Activated B cell treated with CpG ODN at 0.5 μM for 24 hours (primary cell): Measurements from ENCODE around the gene TWF2. TPM values are rescaled to one million over a fixed set of nuclear protein-coding genes. Genes with fewer than 3 reads are reported as not detected.
A peak's percentile ranks its signal among the peaks of the same experiment; 100 is the strongest.

Experiments
- ATAC-seq: fragments of 200-7000 bp; cut with Tn5 transposase; one replicate; pipeline ENCODE4 v1.10.0; 2021; ENCODE audit warnings: low read depth, mild to moderate bottlenecking, moderate library complexity
- CTCF ChIA-PET: fragments of 350-600 bp; sonication (Branson Sonifier 250); formaldehyde crosslinking; loops from one replicate; lab custom pipeline; 2021; ENCODE audit warnings: antibody characterized with exemption; lab: Charles Lee
- POLR2A ChIA-PET: fragments of 350-600 bp; sonication (Branson Sonifier 250); formaldehyde crosslinking; loops from one replicate; lab custom pipeline; 2021; ENCODE audit warnings: antibody characterized with exemption; lab: Charles Lee
- DNase-seq: peaks from one replicate; pipeline ENCODE4 v3.0.0; 2022
- H3K27ac Mint-ChIP-seq: one replicate; pipeline ENCODE4 v1.8.0; 2020; ENCODE audit warnings: mixed read lengths
- H3K27me3 Mint-ChIP-seq: one replicate; pipeline ENCODE4 v1.8.0; 2021; ENCODE audit warnings: mixed read lengths
- H3K36me3 Mint-ChIP-seq: one replicate; pipeline ENCODE4 v1.8.0; 2021; ENCODE audit warnings: low read depth, mixed read lengths
- H3K4me1 Mint-ChIP-seq: one replicate; pipeline ENCODE4 v1.8.0; 2021; ENCODE audit warnings: mixed read lengths
- H3K4me3 Mint-ChIP-seq: one replicate; pipeline ENCODE4 v1.8.0; 2020; ENCODE audit warnings: mild to moderate bottlenecking, mixed read lengths
- H3K9me3 Mint-ChIP-seq: one replicate; pipeline ENCODE4 v1.8.0; 2020; ENCODE audit warnings: mixed read lengths
- CTCF ChIP-seq: fragments of 200-600 bp; IDR thresholded peaks from one replicate; pipeline ENCODE4 v1.8.0; 2022; ENCODE audit warnings: antibody characterized with exemption, mild to moderate bottlenecking
- intact Hi-C: fragments of 100-400 bp; cut with micrococcal nuclease; formaldehyde crosslinking; loops from one replicate; pipeline ENCODE4 v1.15.1; 2024
- total RNA-seq: library from RNA; stranded (reverse); gene quantifications from 2 replicates; pipeline ENCODE4 v1.2.3, GENCODE V29; 2022

Gene TWF2
- total RNA-seq, 1 donor from 2014 or later: 74.1 TPM

DNA sequence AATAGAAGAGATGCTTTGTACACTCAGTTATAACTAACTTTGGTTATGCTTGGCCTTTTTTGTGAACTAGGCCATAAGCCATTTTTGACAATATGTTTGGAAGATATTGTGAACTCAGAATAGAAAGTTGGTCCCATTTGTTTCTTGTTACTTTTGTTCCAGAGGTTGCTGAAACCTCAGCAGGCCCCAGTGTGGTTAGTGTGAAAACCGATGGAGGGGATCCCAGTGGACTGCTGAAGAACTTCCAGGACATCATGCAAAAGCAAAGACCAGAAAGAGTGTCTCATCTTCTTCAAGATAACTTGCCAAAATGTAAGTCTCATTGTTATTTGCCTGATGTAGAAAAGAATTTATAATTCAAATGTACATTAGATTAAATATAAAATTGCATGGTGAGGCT is 35.3 kb downstream of the TWF2 start:
- Mint-ChIP-seq H3K27ac (no peak overlapping the region), H3K4me1 (peaks cover 25% of the 10 kb centered on the region), H3K4me3 (no peak overlapping the region), H3K9me3 (no peaks in the 10 kb centered on the region), H3K36me3 (peaks cover 85% of the 10 kb centered on the region), H3K27me3 (no peaks in the 10 kb centered on the region)
- DNase-seq (no peak), ATAC-seq (no peak)
- intact Hi-C loops: no loop called here
- TF ChIP-seq CTCF: no peak
- ChIA-PET CTCF (no interaction called here), POLR2A (no interaction called here)

- no peak for ATAC-seq
- Mint-ChIP-seq H3K4me1 (peaks cover 32% of the 10 kb centered on the region), H3K9me3 (no peaks in the 10 kb centered on the region), H3K4me3 (no peak overlapping the region), H3K36me3 (peaks cover 78% of the 10 kb centered on the region), H3K27me3 (no peaks in the 10 kb centered on the region), H3K27ac (no peak overlapping the region)
- ChIA-PET CTCF (no interaction called here), POLR2A (no interaction called here)
- no peak for TF ChIP-seq CTCF
- DNase-seq: no peak
- intact Hi-C loops: no loop called here
Observed at GRCh38 chr3:52202384-52203077, 36.4 kb downstream of the TWF2 start.

DNA sequence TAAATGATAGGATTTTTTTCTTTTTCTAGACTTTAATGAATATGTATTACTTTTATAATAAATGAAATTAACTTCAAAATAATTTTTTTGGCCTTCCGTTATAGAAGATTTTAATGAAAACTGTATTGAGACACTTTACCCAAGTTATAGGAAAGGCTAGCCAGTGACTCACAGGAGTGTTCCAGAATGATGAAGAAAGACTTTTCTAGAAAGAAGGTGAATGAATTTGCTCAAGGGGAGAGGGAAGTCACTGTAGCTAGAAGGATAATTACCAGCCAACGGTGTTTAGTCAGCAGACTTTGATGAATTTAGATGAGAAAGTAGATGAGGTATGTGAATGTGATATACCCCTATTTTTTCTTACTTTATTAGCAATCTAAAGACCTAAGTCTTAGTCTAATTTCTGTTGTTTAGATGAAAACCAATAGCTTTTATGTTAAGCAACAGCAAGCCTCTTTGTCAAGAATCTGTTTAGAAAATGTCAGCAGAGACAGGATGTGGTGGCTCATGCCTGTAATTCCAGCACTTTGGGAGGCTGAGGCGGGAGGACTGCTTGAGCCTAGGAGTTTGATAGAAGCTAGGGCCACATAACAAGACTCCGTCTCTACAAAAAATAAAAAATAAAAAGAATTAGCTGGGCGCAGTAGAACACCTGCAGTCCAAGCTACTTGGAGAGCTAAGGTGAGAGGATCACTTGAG is 37.8 kb downstream of the TWF2 start:
- Mint-ChIP-seq H3K4me3 (no peak overlapping the region), H3K4me1 (peaks cover 38% of the 10 kb centered on the region), H3K27ac (no peak overlapping the region), H3K27me3 (no peaks in the 10 kb centered on the region), H3K36me3 (peaks cover 65% of the 10 kb centered on the region), H3K9me3 (no peaks in the 10 kb centered on the region)
- no peak for TF ChIP-seq CTCF
- DNase-seq: no peak
- ChIA-PET POLR2A (interaction anchor here (0.6 to 1.2 kb wide), 3 partner anchors 8 to 204 kb away, joined by 3 to 5 read pairs (median 3); partner anchors contain the start of gene POC1A), CTCF (no interaction called here)
- no peak for ATAC-seq
- intact Hi-C loops: no loop called here

DNA sequence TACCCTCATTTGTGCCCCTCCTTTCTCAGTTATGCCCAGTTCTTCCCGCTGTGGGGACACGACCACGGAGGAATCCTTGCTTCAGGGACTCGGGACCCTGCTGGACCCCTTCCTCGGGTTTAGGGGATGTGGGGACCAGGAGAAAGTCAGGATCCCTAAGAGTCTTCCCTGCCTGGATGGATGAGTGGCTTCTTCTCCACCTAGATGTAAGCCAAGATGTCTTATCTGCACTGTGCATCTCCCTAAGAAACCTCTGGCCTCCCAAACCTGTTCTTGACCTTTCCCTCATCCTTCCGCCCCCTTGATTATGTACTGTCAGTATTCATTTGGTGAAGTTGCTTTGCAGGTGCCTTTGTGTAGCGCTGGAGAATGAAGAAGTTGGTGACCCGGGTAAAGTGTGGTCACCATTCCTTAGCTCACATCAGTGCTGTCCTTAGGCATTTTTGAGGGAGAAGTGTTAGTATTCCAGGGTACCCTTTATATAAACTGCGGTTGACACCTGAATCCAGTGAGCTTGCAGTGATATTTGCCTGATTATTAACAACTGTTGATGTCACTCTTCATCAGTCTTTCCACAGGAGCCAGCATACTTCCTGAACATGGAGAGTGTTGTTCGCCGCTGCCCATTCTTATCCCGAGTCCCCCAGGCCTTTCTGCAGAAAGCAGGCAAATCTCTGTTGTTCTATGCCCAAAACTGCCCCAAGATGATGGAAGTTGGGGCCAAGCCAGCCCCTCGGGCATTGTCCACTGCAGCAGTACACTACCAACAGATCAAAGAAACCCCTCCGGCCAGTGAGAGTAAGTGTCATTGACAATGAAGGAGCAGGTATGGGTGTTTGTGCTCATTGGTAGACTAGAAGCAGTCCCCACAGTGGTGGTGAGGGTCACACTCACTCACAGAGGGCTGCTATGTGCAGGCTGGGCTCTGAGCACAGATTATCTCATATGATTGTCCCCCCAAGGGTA is 40.0 kb downstream of the TWF2 start:
- ChIA-PET CTCF (no interaction called here), POLR2A (no interaction called here)
- H3K4me3 Mint-ChIP-seq: peak overlapping the region; percentile 97
- H3K27me3 Mint-ChIP-seq: no peaks in the 10 kb centered on the region
- H3K4me1 Mint-ChIP-seq: peaks cover 38% of the 10 kb centered on the region
- H3K36me3 Mint-ChIP-seq: peaks cover 43% of the 10 kb centered on the region
- intact Hi-C loops: loop anchor here (1.0 to 2.0 kb wide), 2 partner anchors 26 to 142 kb away; partner anchors contain the start of genes DUSP7 and TLR9
- no peak for DNase-seq
- H3K9me3 Mint-ChIP-seq: no peaks in the 10 kb centered on the region
- no peak for TF ChIP-seq CTCF
- peak overlapping the region; percentile 82 for H3K27ac Mint-ChIP-seq
- ATAC-seq: no peak
